HepG2 (cell line): ENCODE results near the gene CRYBA2. TPM values are rescaled to one million over a fixed set of nuclear protein-coding genes. Genes with fewer than 3 reads are reported as not detected.

ENCODE experiments used
- ATAC-seq: fragments of 200-7000 bp; cut with Tn5 transposase; 3 replicates; pipeline ENCODE4 v1.9.1; 2020; ENCODE audit warnings: mild to moderate bottlenecking, moderate library complexity
- BruUV-seq: library from RNA; stranded (reverse); fragments of 400-500 nt; replicated peaks from 2 replicates; lab custom pipeline; 2021; lab: Mats Ljungman, UMichigan
- CTCF ChIA-PET: fragments of 300-600 bp; formaldehyde crosslinking; extraction: SDS; loops from one replicate; lab custom pipeline; 2021; ENCODE audit warnings: low total read pairs, inconsistent platforms, low intra/inter-chr PET ratio; lab: Yijun Ruan, JAX
- POLR2A ChIA-PET: fragments of 350-600 bp; sonication (Branson Sonifier 250); formaldehyde crosslinking; loops from one replicate; lab custom pipeline; 2020; ENCODE audit warnings: antibody characterized with exemption, inconsistent platforms; lab: Yijun Ruan, JAX
- DNase-seq: peaks from one replicate; pipeline ENCODE4 v3.0.0-alpha.2; 2015; ENCODE audit warnings: low spot score
- FAIRE-seq: peaks from 3 replicates; lab custom pipeline; 2011; peaks lifted over from hg19 to GRCh38; lab: Jason Lieb, UNC
- H2AFZ ChIP-seq: one replicate; pipeline ENCODE4 v1.6.1; 2011; ENCODE audit warnings: low read length, inconsistent platforms
- H3K27ac ChIP-seq: fragments of 300-600 bp; 3 replicates; pipeline ENCODE4 v1.8.0; 2011; ENCODE audit warnings: mixed run types, mild to moderate bottlenecking, mixed read lengths, low read length, inconsistent platforms; ENCODE audit not compliant: insufficient read depth; ENCODE audit errors: extremely low read length
- H3K27me3 ChIP-seq, 2 experiments: fragments of 200-600 bp in 1 of 2; 2 replicates in 1 of 2; 3 replicates in 1 of 2; pipeline versions ENCODE4 v1.6.0 to v1.8.0; 2011; ENCODE audit warnings: low read length in 2 of 2, mild to moderate bottlenecking in 2 of 2, moderate library complexity in 2 of 2, inconsistent platforms in 1 of 2; ENCODE audit not compliant: insufficient read depth in 2 of 2, control insufficient read depth in 1 of 2
- H3K36me3 ChIP-seq, 2 experiments: fragments of 200-600 bp in 1 of 2; replicated peaks in 1 of 2; 2 replicates in 1 of 2; 3 replicates in 1 of 2; pipeline versions ENCODE4 v1.5.1 to v1.8.0; 2011; ENCODE audit warnings: low read length in 2 of 2, inconsistent platforms in 1 of 2; ENCODE audit not compliant: insufficient read depth in 2 of 2, control insufficient read depth in 1 of 2
- H3K4me1 ChIP-seq: 2 replicates; pipeline ENCODE4 v1.5.1; 2012; ENCODE audit warnings: low read length, inconsistent platforms; ENCODE audit not compliant: insufficient read depth
- H3K4me2 ChIP-seq: 2 replicates; pipeline ENCODE4 v1.6.0; 2011; ENCODE audit warnings: low read depth, low read length, inconsistent platforms
- H3K4me3 ChIP-seq, 3 experiments: fragments of 200-600 bp in 1 of 3; sonication (generic), shearing (Covaris generic) in 1 of 3; replicated peaks in 1 of 3; 2 replicates each; pipeline ENCODE4 v1.5.1; 2011 to 2016; ENCODE audit warnings: low read length in 3 of 3, inconsistent platforms in 2 of 3, low read depth in 2 of 3, mild to moderate bottlenecking in 2 of 3, control low read depth in 1 of 3, mixed read lengths in 1 of 3; ENCODE audit not compliant: insufficient read depth in 1 of 3
- H3K79me2 ChIP-seq: one replicate; pipeline ENCODE4 v1.6.1; 2011; ENCODE audit warnings: low read length, inconsistent platforms; ENCODE audit not compliant: insufficient read depth
- H3K9ac ChIP-seq: 2 replicates; pipeline ENCODE4 v1.6.0; 2011; ENCODE audit warnings: mild to moderate bottlenecking, low read depth, low read length, inconsistent platforms; ENCODE audit not compliant: insufficient read depth
- H3K9me3 ChIP-seq: 2 replicates; pipeline ENCODE4 v1.5.1; 2012; ENCODE audit warnings: mild to moderate bottlenecking, low read length
- H4K20me1 ChIP-seq: 2 replicates; pipeline ENCODE4 v1.6.0; 2011; ENCODE audit warnings: inconsistent platforms, mild to moderate bottlenecking, low read length, moderate library complexity; ENCODE audit not compliant: insufficient read depth
- ESRRA ChIP-seq: sonication (generic); formaldehyde crosslinking; IDR thresholded peaks from 2 replicates; pipeline ENCODE4 v1.5.1; 2020; ENCODE audit warnings: mild to moderate bottlenecking, low read depth, missing genetic modification reagents
- HIVEP1 ChIP-seq: sonication (generic); formaldehyde crosslinking; IDR thresholded peaks from 2 replicates; pipeline ENCODE4 v1.4.0; 2020; ENCODE audit warnings: mild to moderate bottlenecking, missing genetic modification reagents
- MZF1 ChIP-seq: sonication (generic); formaldehyde crosslinking; IDR thresholded peaks from 2 replicates; pipeline ENCODE4 v1.8.1; 2023; ENCODE audit warnings: mild to moderate bottlenecking, missing genetic modification reagents, borderline replicate concordance
- NKX3-1 ChIP-seq: sonication (generic); formaldehyde crosslinking; IDR thresholded peaks from 2 replicates; pipeline ENCODE4 v1.5.0; 2020; ENCODE audit warnings: missing genetic modification reagents
- ONECUT2 ChIP-seq: sonication (generic); formaldehyde crosslinking; IDR thresholded peaks from 2 replicates; pipeline ENCODE4 v1.4.0; 2020; ENCODE audit warnings: missing genetic modification reagents
- PHF21A ChIP-seq: sonication (generic); formaldehyde crosslinking; IDR thresholded peaks from 2 replicates; pipeline ENCODE4 v1.5.0; 2020; ENCODE audit warnings: mild to moderate bottlenecking, missing genetic modification reagents
- POLR2AphosphoS2 ChIP-seq: IDR thresholded peaks from 2 replicates; pipeline ENCODE4 v1.6.1; 2011; ENCODE audit warnings: low read depth, low read length, improper control_type of control experiment
- PRMT3 ChIP-seq: sonication (generic); formaldehyde crosslinking; IDR thresholded peaks from 2 replicates; pipeline ENCODE4 v1.8.1; 2022; ENCODE audit warnings: low read depth, mild to moderate bottlenecking, moderate library complexity, missing genetic modification reagents, borderline replicate concordance
- SIX4 ChIP-seq: sonication (generic); formaldehyde crosslinking; IDR thresholded peaks from 2 replicates; pipeline ENCODE4 v1.4.0; 2020; ENCODE audit warnings: missing genetic modification reagents
- SKI ChIP-seq: fragments of 450-650 bp; IDR thresholded peaks from one replicate; pipeline ENCODE4 v1.6.1; 2018; ENCODE audit warnings: mild to moderate bottlenecking; ENCODE audit not compliant: partially characterized antibody
- SMARCE1 ChIP-seq: fragments of 450-650 bp; IDR thresholded peaks from 2 replicates; pipeline ENCODE4 v1.6.1; 2017; ENCODE audit warnings: borderline replicate concordance
- SNAPC5 ChIP-seq: sonication (generic); formaldehyde crosslinking; IDR thresholded peaks from 2 replicates; pipeline ENCODE4 v1.8.1; 2023; ENCODE audit warnings: mild to moderate bottlenecking, missing genetic modification reagents, borderline replicate concordance
- SRSF1 ChIP-seq: fragments of 200-400 bp; formaldehyde crosslinking; optimal IDR thresholded peaks from 2 replicates; pipeline ENCODE3; 2017; ENCODE audit warnings: mild to moderate bottlenecking, low read depth, low read length, moderate library complexity
- ZBTB1 ChIP-seq: sonication (generic); formaldehyde crosslinking; IDR thresholded peaks from 2 replicates; pipeline ENCODE4 v1.4.0; 2020; ENCODE audit warnings: missing genetic modification reagents, borderline replicate concordance
- ZNF431 ChIP-seq: sonication (generic); formaldehyde crosslinking; IDR thresholded peaks from 2 replicates; pipeline ENCODE4 v1.9.0; 2022; ENCODE audit warnings: missing genetic modification reagents, low read depth, mild to moderate bottlenecking, borderline replicate concordance
- ZNF550 ChIP-seq: sonication (generic); formaldehyde crosslinking; IDR thresholded peaks from 2 replicates; pipeline ENCODE4 v1.4.0; 2020; ENCODE audit warnings: mild to moderate bottlenecking, missing genetic modification reagents, borderline replicate concordance
- ZNF629 ChIP-seq: sonication (generic); formaldehyde crosslinking; conservative IDR thresholded peaks from 2 replicates; pipeline ENCODE4 v1.5.0; 2020; ENCODE audit warnings: missing genetic modification reagents
- WGBS: methylation state at CpG from one replicate; pipeline ENCODE4 v1.1.6; 2017; ENCODE audit warnings: low lambda C conversion rate; 5-methylcytosine and 5-hydroxymethylcytosine counted together
- in situ Hi-C: cut with HindIII; loops from 2 replicates; pipeline ENCODE4 v1.10.0; 2017; ENCODE audit warnings: low pct_unique_long_range_greater_than_20kb; ENCODE audit not compliant: extremely low pct_ligation_motif_present
- intact Hi-C: fragments of 100-400 bp; cut with micrococcal nuclease; formaldehyde crosslinking; loops from one replicate; pipeline ENCODE4 v1.10.0; 2022; ENCODE audit not compliant: unreplicated experiment
- polyA plus RNA-seq, 8 experiments: library from polyadenylated mRNA; depleted of rRNA in 3 of 8; stranded (reverse) in 7 of 8; unstranded in 1 of 8; fragments of >200 nt; fragmentation: Illumina TruSeq in 4 of 8; extraction: Trizol in 4 of 8; gene quantifications; 2 replicates each; pipeline versions ENCODE4 v1.2.1 to v1.2.3, GENCODE V29; 2011 to 2016; ENCODE audit warnings: low read depth in 4 of 8, missing spikeins in 1 of 8, mixed read lengths in 1 of 8; ENCODE audit not compliant: insufficient read depth in 1 of 8
- total RNA-seq, 5 experiments: library from RNA; depleted of rRNA; stranded (reverse); fragments of >200 nt; fragmentation: Illumina TruSeq; extraction: Trizol; gene quantifications; 2 replicates each; pipeline ENCODE4 v1.2.3, GENCODE V29; 2016; ENCODE audit warnings: low read depth in 1 of 5
- TF ChIP-seq, protein P1 (sequence below): sonication (generic); formaldehyde crosslinking; IDR thresholded peaks from 2 replicates; pipeline ENCODE4 v1.4.0; 2020; ENCODE audit warnings: mild to moderate bottlenecking, missing genetic modification reagents
- TF ChIP-seq, protein P2 (sequence below): sonication (generic); formaldehyde crosslinking; IDR thresholded peaks from 2 replicates; pipeline ENCODE4 v1.8.1; 2023; ENCODE audit warnings: missing genetic modification reagents, mild to moderate bottlenecking, borderline replicate concordance

CRYBA2 gene
- total and polyA plus RNA-seq, 2 of the 13 experiments (the other 11 are each of a cell fraction or from before 2014, with no cell fraction given), result not detected

DNA sequence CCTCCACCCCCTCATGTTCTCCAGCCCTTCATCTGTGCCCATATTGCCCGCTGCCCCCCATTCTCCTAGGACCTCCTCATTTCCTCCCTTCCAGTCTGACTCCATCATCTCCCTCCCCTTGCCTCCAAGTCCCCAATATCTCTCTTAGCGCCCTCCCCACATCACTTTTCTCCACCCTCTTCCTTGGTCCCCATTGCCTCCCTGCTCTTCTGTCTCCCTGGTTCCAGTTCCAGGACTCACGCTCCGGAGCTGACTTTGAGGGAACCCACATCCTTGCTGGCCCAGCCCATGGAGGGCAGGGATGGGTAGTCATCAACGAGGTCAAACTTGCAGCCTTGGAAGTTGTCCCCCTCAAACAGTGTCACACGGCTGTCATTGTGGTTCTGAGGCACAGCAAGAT is 2.6 kb downstream of the CRYBA2 start (continued):
- no peak for TF ChIP-seq HIVEP1 (CRISPR knock-in tag)
- no peak for TF ChIP-seq SNAPC5 (CRISPR knock-in tag)
- TF ChIP-seq, protein P1, sequence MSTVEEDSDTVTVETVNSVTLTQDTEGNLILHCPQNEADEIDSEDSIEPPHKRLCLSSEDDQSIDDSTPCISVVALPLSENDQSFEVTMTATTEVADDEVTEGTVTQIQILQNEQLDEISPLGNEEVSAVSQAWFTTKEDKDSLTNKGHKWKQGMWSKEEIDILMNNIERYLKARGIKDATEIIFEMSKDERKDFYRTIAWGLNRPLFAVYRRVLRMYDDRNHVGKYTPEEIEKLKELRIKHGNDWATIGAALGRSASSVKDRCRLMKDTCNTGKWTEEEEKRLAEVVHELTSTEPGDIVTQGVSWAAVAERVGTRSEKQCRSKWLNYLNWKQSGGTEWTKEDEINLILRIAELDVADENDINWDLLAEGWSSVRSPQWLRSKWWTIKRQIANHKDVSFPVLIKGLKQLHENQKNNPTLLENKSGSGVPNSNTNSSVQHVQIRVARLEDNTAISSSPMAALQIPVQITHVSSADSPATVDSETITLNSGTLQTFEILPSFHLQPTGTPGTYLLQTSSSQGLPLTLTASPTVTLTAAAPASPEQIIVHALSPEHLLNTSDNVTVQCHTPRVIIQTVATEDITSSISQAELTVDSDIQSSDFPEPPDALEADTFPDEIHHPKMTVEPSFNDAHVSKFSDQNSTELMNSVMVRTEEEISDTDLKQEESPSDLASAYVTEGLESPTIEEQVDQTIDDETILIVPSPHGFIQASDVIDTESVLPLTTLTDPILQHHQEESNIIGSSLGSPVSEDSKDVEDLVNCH (CRISPR knock-in tag), result no peak
- no peak for TF ChIP-seq SIX4 (CRISPR knock-in tag)
- TF ChIP-seq NKX3-1 (CRISPR knock-in tag), result no peak

DNA sequence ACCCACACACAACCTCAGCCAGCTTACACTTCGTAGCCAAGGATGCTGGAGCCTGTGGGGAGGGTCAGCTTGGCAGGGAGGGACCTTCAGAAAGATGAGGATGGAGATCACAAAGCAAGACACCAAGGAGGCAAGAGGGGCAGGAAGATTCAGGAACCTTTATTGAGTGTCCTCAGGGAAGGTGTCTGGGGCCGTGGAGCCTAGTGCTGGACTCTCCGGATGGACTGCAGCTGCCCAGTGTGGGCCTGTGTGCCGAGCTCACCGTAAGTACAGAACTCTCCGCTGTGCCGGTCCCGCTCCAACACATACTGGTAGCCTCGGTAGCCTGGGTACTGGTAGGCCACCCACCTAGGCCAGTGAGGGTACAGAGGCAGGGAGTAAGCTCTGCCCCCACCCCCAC is 3.2 kb downstream of the CRYBA2 start:
- Histone ChIP-seq H3K4me1 (peaks cover 14% of the 10 kb centered on the region), H3K79me2 (no peaks in the 10 kb centered on the region), H3K9ac (no peak overlapping the region), H3K4me2 (no peak overlapping the region), H2AFZ (no peak overlapping the region), H3K9me3 (no peaks in the 10 kb centered on the region), H4K20me1 (peaks cover 13% of the 10 kb centered on the region; the same call in 1 of the 2 replicates), H3K36me3 (no peaks in the 10 kb centered on the region), H3K4me3 (no peak overlapping the region), H3K27ac (no peak overlapping the region), H3K27me3 (peaks cover 36 to 92% of the 10 kb centered on the region in 2 experiments)
- no TSS peak for BruUV-seq
- 15% methylated on average over 5 of the region's 9 CpGs for WGBS
- ChIA-PET POLR2A (no interaction called here), CTCF (no interaction called here)
- intact Hi-C loops (no loop called here), in situ Hi-C loops (no loop called here)
- no peak for DNase-seq
- ATAC-seq, result no peak
- FAIRE-seq, result no peak
- TF ChIP-seq SRSF1 (no peak), ZNF550 (no peak), ZNF629 (no peak), SKI (no peak), SMARCE1 (no peak), ONECUT2 (no peak), ZBTB1 (no peak), MZF1 (no peak), POLR2AphosphoS2 (no peak), PRMT3 (CRISPR knock-in tag) (no peak), PHF21A (CRISPR knock-in tag) (no peak), ZNF431 (CRISPR knock-in tag) (no peak), ESRRA (CRISPR knock-in tag) (no peak)
- TF ChIP-seq, protein P2, sequence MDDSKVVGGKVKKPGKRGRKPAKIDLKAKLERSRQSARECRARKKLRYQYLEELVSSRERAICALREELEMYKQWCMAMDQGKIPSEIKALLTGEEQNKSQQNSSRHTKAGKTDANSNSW (CRISPR knock-in tag), result no peak
